Caco-2 (cell line): ENCODE results near the gene MSLN. TPM values are rescaled to one million over a fixed set of nuclear protein-coding genes. Genes with fewer than 3 reads are reported as not detected.

Experiments used
- BruUV-seq: library from RNA; stranded (reverse); fragments of 400-500 nt; replicated peaks from 2 replicates; lab custom pipeline; 2021; lab: Mats Ljungman, UMichigan
- CTCF ChIA-PET: fragments of 300-600 bp; sonication (Branson Sonifier 250); formaldehyde crosslinking; loops from one replicate; lab custom pipeline; 2022; ENCODE audit warnings: antibody characterized with exemption; lab: Charles Lee
- POLR2A ChIA-PET: fragments of 300-600 bp; sonication (Branson Sonifier 250); formaldehyde crosslinking; loops from one replicate; lab custom pipeline; 2022; ENCODE audit warnings: antibody characterized with exemption; lab: Charles Lee
- DNase-seq, 2 experiments: peaks; one replicate each; pipeline versions ENCODE4 v3.0.0 to v3.0.0-alpha.2; 2020 to 2022
- H3K27me3 ChIP-seq: replicated peaks from 2 replicates; pipeline ENCODE4 v1.6.0; 2011; ENCODE audit warnings: low read length; ENCODE audit not compliant: control insufficient read depth, insufficient read depth
- H3K36me3 ChIP-seq: 2 replicates; pipeline ENCODE4 v1.5.1; 2011; ENCODE audit warnings: low read length; ENCODE audit not compliant: control insufficient read depth, insufficient read depth
- H3K4me1 ChIP-seq: fragments of 250-450 bp; sonication (Bioruptor Pico); 2 replicates; pipeline ENCODE4 v1.5.1; 2020; ENCODE audit warnings: mild to moderate bottlenecking
- H3K4me3 ChIP-seq: 2 replicates; pipeline ENCODE4 v1.5.1; 2011; ENCODE audit warnings: low read depth, mild to moderate bottlenecking, control low read depth, low read length
- H3K9me3 ChIP-seq: fragments of 250-450 bp; sonication (Bioruptor Pico); 2 replicates; pipeline ENCODE4 v1.5.1; 2020; ENCODE audit warnings: mild to moderate bottlenecking, moderate library complexity
- H3K27ac Mint-ChIP-seq: one replicate; pipeline ENCODE4 v1.8.0; 2022; ENCODE audit warnings: mixed read lengths; ENCODE audit not compliant: unreplicated experiment
- H3K27me3 Mint-ChIP-seq: one replicate; pipeline ENCODE4 v1.8.0; 2022; ENCODE audit warnings: mixed read lengths; ENCODE audit not compliant: insufficient read depth, unreplicated experiment
- H3K36me3 Mint-ChIP-seq: one replicate; pipeline ENCODE4 v1.8.0; 2022; ENCODE audit warnings: mild to moderate bottlenecking, mixed read lengths; ENCODE audit not compliant: insufficient read depth, unreplicated experiment
- H3K4me1 Mint-ChIP-seq: one replicate; pipeline ENCODE4 v1.8.0; 2022; ENCODE audit warnings: low read depth, mixed read lengths; ENCODE audit not compliant: unreplicated experiment
- H3K4me3 Mint-ChIP-seq: one replicate; pipeline ENCODE4 v1.8.0; 2022; ENCODE audit warnings: mild to moderate bottlenecking, moderate library complexity, mixed read lengths; ENCODE audit not compliant: unreplicated experiment
- H3K9me3 Mint-ChIP-seq: one replicate; pipeline ENCODE4 v1.8.0; 2022; ENCODE audit warnings: mixed read lengths; ENCODE audit not compliant: unreplicated experiment
- CTCF ChIP-seq, 2 experiments: fragments of 200-600 bp in 1 of 2; IDR thresholded peaks; 1 replicate in 1 of 2; 2 replicates in 1 of 2; pipeline versions ENCODE4 v1.5.1 to v1.8.0; 2011 to 2022; ENCODE audit warnings: antibody characterized with exemption in 1 of 2, control low read depth in 1 of 2, inconsistent platforms in 1 of 2, low read depth in 1 of 2, low read length in 1 of 2, mild to moderate bottlenecking in 1 of 2, moderate library complexity in 1 of 2; ENCODE audit not compliant: insufficient read depth in 1 of 2, severe bottlenecking in 1 of 2, unreplicated experiment in 1 of 2
- intact Hi-C: fragments of 100-400 bp; cut with micrococcal nuclease; formaldehyde crosslinking; loops from one replicate; pipeline ENCODE4 v1.10.0; 2022; ENCODE audit not compliant: unreplicated experiment
- total RNA-seq: library from RNA; stranded (reverse); gene quantifications from 2 replicates; pipeline ENCODE4 v1.2.3, GENCODE V29; 2022

Gene MSLN
- total RNA-seq, 1 experiment from 2014 or later, result 0.36 TPM

- DNase-seq, result no peak
- Histone ChIP-seq H3K36me3 (no peaks in the 10 kb centered on the region; the same call in 1 of the 2 replicates), H3K9me3 (no peaks in the 10 kb centered on the region), H3K4me3 (no peak overlapping the region), H3K4me1 (0 out of 2 replicates have a peak, but pooled peaks cover under 1% of the 10 kb centered on the region), H3K27me3 (no peaks in the 10 kb centered on the region)
- ChIA-PET CTCF (interaction anchor here (0.6 kb wide), 1 partner anchor 20 kb away, joined by 4 read pairs; no protein-coding TSS in a partner anchor), POLR2A (no interaction called here)
- H3K4me1 Mint-ChIP-seq, result no peaks in the 10 kb centered on the region
- TF ChIP-seq CTCF (IDR thresholded peaks at IDR 0.05; ENCODE audit: insufficient read depth in 1 of 2, low read depth in 1 of 2, low read length in 1 of 2, severe bottlenecking in 1 of 2, unreplicated experiment in 1 of 2), result no peak
- H3K27me3 Mint-ChIP-seq, result no peaks in the 10 kb centered on the region
- no peak overlapping the region for H3K4me3 Mint-ChIP-seq
- no TSS peak for BruUV-seq
- intact Hi-C loops, result no loop called here
- no peaks in the 10 kb centered on the region for H3K9me3 Mint-ChIP-seq
- no peak overlapping the region for H3K27ac Mint-ChIP-seq
- H3K36me3 Mint-ChIP-seq, result peaks cover 45% of the 10 kb centered on the region
Measured at GRCh38 chr16:794853-795466, 34.4 kb downstream of the MSLN start.

- peak overlapping the region; percentile 32 for H3K27ac Mint-ChIP-seq
- ChIA-PET CTCF (no interaction called here), POLR2A (no interaction called here)
- no peaks in the 10 kb centered on the region for H3K4me1 Mint-ChIP-seq
- TF ChIP-seq CTCF (IDR thresholded peaks at IDR 0.05; ENCODE audit: insufficient read depth in 1 of 2, low read depth in 1 of 2, low read length in 1 of 2, severe bottlenecking in 1 of 2, unreplicated experiment in 1 of 2), result no peak
- H3K4me3 Mint-ChIP-seq, result no peak overlapping the region
- no TSS peak for BruUV-seq
- Histone ChIP-seq H3K4me3 (no peak overlapping the region), H3K27me3 (no peaks in the 10 kb centered on the region), H3K9me3 (no peaks in the 10 kb centered on the region), H3K36me3 (no peaks in the 10 kb centered on the region; the same call in 1 of the 2 replicates), H3K4me1 (peaks cover 8% of the 10 kb centered on the region)
- intact Hi-C loops, result no loop called here
- H3K9me3 Mint-ChIP-seq, result no peaks in the 10 kb centered on the region
- peaks cover 42% of the 10 kb centered on the region for H3K36me3 Mint-ChIP-seq
- no peaks in the 10 kb centered on the region for H3K27me3 Mint-ChIP-seq
- peak in 1 of 2 experiments; percentile 66 for DNase-seq
Measured at GRCh38 chr16:795580-796229, 35.2 kb downstream of the MSLN start.

- DNase-seq, result no peak
- no TSS peak for BruUV-seq
- ChIA-PET CTCF (no interaction called here), POLR2A (no interaction called here)
- Histone ChIP-seq H3K4me1 (peaks cover 9% of the 10 kb centered on the region), H3K27me3 (no peaks in the 10 kb centered on the region), H3K9me3 (no peaks in the 10 kb centered on the region), H3K4me3 (no peak overlapping the region), H3K36me3 (no peaks in the 10 kb centered on the region; the same call in 1 of the 2 replicates)
- H3K27me3 Mint-ChIP-seq, result no peaks in the 10 kb centered on the region
- peaks cover 36% of the 10 kb centered on the region for H3K36me3 Mint-ChIP-seq
- H3K4me3 Mint-ChIP-seq, result no peak overlapping the region
- no peak overlapping the region for H3K27ac Mint-ChIP-seq
- TF ChIP-seq CTCF (IDR thresholded peaks at IDR 0.05; ENCODE audit: insufficient read depth in 1 of 2, low read depth in 1 of 2, low read length in 1 of 2, severe bottlenecking in 1 of 2, unreplicated experiment in 1 of 2), result no peak
- no peaks in the 10 kb centered on the region for H3K4me1 Mint-ChIP-seq
- no peaks in the 10 kb centered on the region for H3K9me3 Mint-ChIP-seq
- intact Hi-C loops, result no loop called here
Measured at GRCh38 chr16:796296-797119, 36.0 kb downstream of the MSLN start.
